Measurements from ENCODE around the gene FGFBP1.

FGFBP1 gene

GRCh38 chr4:15938640-15939039 is at the start of gene FGFBP1:
Gene FGFBP1, minus strand, starts transcription at chr4:15938740. Its CDS starts 2,108 bp downstream, at chr4:15936632.
- no peak for DNase-seq (ENCODE audit: low read depth)
- no peak for TF ChIP-seq CTCF (IDR thresholded peaks at IDR 0.05; ENCODE audit: low read length, missing control alignments)
- no peak within 1 kb of the TSS for H3K4me3 ChIP-seq (replicated peaks; ENCODE audit: low read depth, low read length)

- H3K4me3 ChIP-seq (replicated peaks; ENCODE audit: low read depth, low read length): no peak overlapping the region
- no peak for TF ChIP-seq CTCF (IDR thresholded peaks at IDR 0.05; ENCODE audit: low read length, missing control alignments)
- no peak for DNase-seq (ENCODE audit: low read depth)
Measured at GRCh38 chr4:15988222-15988621, 49.7 kb upstream of the FGFBP1 start.

DNA sequence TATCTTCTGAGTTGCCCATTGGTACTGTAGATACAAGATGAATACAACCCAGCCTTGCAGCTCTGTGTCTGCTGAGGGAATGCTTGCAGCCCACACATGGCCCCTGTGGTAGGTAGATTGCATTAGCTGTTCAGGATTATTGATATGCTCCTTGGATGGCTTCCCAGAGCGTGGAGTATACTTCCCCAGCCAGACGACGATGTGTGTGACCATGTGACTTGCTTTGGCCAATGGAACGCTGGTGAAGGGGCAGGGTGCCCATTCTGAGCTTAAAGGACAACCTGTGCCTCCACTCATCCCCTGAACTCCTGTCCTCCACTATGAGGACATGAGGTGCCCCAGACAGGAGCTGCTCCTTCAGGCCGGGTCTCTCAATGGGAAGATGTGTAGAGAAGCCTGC is 48.4 kb upstream of the FGFBP1 start:
- DNase-seq (ENCODE audit: low read depth): no peak
- no peak for TF ChIP-seq CTCF (IDR thresholded peaks at IDR 0.05; ENCODE audit: low read length, missing control alignments)
- H3K4me3 ChIP-seq (replicated peaks; ENCODE audit: low read depth, low read length): no peak overlapping the region

GRCh38 chr4:15983610-15984009 is 45.1 kb upstream of the FGFBP1 start:
- TF ChIP-seq CTCF (IDR thresholded peaks at IDR 0.05; ENCODE audit: low read length, missing control alignments): no peak
- no peak for DNase-seq (ENCODE audit: low read depth)
- H3K4me3 ChIP-seq (replicated peaks; ENCODE audit: low read depth, low read length): no peak overlapping the region

- H3K4me3 ChIP-seq (replicated peaks; ENCODE audit: low read depth, low read length): no peak overlapping the region
- no peak for DNase-seq (ENCODE audit: low read depth)
- TF ChIP-seq CTCF (IDR thresholded peaks at IDR 0.05; ENCODE audit: low read length, missing control alignments): no peak
Measured at GRCh38 chr4:15982842-15983524, 44.4 kb upstream of the FGFBP1 start.

- no peak for DNase-seq (ENCODE audit: low read depth)
- no peak for TF ChIP-seq CTCF (IDR thresholded peaks at IDR 0.05; ENCODE audit: low read length, missing control alignments)
- no peak overlapping the region for H3K4me3 ChIP-seq (replicated peaks; ENCODE audit: low read depth, low read length)
Measured at GRCh38 chr4:15976456-15977447, 38.2 kb upstream of the FGFBP1 start.

Measured in fibroblast of pulmonary artery (primary cell).